NCI-H748 (cell line): ENCODE data around the gene COMMD4.

Experiments
- DNase-seq: peaks from one replicate; lab custom pipeline; 2025; ENCODE audit not compliant: unreplicated experiment; lab: John Stamatoyannopoulos, UW

COMMD4 gene

GRCh38 chr15:75356006-75356405 is 20.1 kb downstream of the COMMD4 start:
- DNase-seq = no peak

- no peak for DNase-seq
Measured at GRCh38 chr15:75356517-75356916, 20.7 kb downstream of the COMMD4 start.

GRCh38 chr15:75357976-75358673 is 22.3 kb downstream of the COMMD4 start:
- no peak for DNase-seq

- no peak for DNase-seq
Measured at GRCh38 chr15:75358771-75359536, 23.1 kb downstream of the COMMD4 start.

GRCh38 chr15:75359537-75360250 is 23.8 kb downstream of the COMMD4 start:
- no peak for DNase-seq

GRCh38 chr15:75360391-75360790 is 24.5 kb downstream of the COMMD4 start:
- no peak for DNase-seq

GRCh38 chr15:75360856-75361255 is 25.0 kb downstream of the COMMD4 start:
- no peak for DNase-seq

- DNase-seq = no peak
Measured at GRCh38 chr15:75361361-75361988, 25.6 kb downstream of the COMMD4 start.

- no peak for DNase-seq
Measured at GRCh38 chr15:75361989-75362641, 26.3 kb downstream of the COMMD4 start.

GRCh38 chr15:75362642-75363249 is 26.9 kb downstream of the COMMD4 start:
- no peak for DNase-seq

GRCh38 chr15:75363786-75364185 is 27.9 kb downstream of the COMMD4 start:
- no peak for DNase-seq

- DNase-seq = no peak
Measured at GRCh38 chr15:75364881-75365280, 29.0 kb downstream of the COMMD4 start.

GRCh38 chr15:75366163-75366562 is 30.3 kb downstream of the COMMD4 start:
- DNase-seq = no peak

GRCh38 chr15:75367006-75367405 is 31.1 kb downstream of the COMMD4 start:
- DNase-seq = no peak

GRCh38 chr15:75367406-75367912 is 31.6 kb downstream of the COMMD4 start:
- no peak for DNase-seq

- DNase-seq = peak; percentile 96
Measured at GRCh38 chr15:75367913-75368688, 32.2 kb downstream of the COMMD4 start, which contains the start of gene MAN2C1. TSS of gene MAN2C1 (minus strand) at chr15:75368607. CDS start at chr15:75368583, 24 bp downstream.

GRCh38 chr15:75368689-75369239 is 32.9 kb downstream of the COMMD4 start:
- DNase-seq = no peak

GRCh38 chr15:75369897-75370581 is 34.2 kb downstream of the COMMD4 start:
- DNase-seq = no peak
